Measurements from ENCODE around the gene RAD23A. TPM values are rescaled to one million over a fixed set of nuclear protein-coding genes. Genes with fewer than 3 reads are reported as not detected.

The RAD23A gene
- total and polyA plus RNA-seq, 2 of the 4 experiments (the other 2 are of a cell fraction): 54.3 to 67.8 TPM

DNA sequence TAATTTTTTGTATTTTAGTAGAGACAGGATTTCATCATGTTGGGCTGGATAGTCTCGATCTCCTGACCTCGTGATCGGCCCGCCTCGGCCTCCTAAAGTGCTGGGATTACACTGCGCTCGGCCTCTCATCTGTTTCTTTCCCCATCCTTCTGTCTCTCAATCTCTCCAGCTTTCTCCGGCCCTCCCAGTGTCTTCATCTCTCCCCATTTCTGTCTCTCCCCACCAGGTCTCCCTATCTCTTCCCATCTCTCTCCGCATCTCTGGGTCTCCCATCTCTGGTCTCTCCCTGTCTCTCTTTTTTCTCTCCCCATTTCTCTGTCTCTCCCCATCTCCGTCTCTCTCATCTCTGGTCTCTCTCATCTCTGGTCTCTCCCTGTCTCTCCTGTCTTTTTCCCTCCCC lies 37.4 kb downstream of the RAD23A start:
- no peak; the same call in 1 of the 2 replicates for ATAC-seq (ENCODE audit: low read depth)
- Histone ChIP-seq H3K4me2 (ENCODE audit: low read depth, low read length) (peak overlapping the region; percentile 42), H3K9ac (ENCODE audit: low read depth, low read length) (peak overlapping the region; percentile 40), H3K27me3 (ENCODE audit: control insufficient read depth, insufficient read depth, low read length) (no peaks in the 10 kb centered on the region), H3K18ac (ENCODE audit: low read depth, low read length) (no peak overlapping the region), H3K27ac (ENCODE audit: insufficient read depth, low read length) (no peak overlapping the region), H3K79me1 (ENCODE audit: low read depth in 1 of 2, low read length in 2 of 2) (no peaks in the 10 kb centered on the region; a peak in 1 of 4 replicates), H2BK15ac (ENCODE audit: low read depth, low read length) (peak overlapping the region; percentile 56; the same call in 1 of the 3 replicates), H3K9me3 (ENCODE audit: control insufficient read depth, insufficient read depth, low read length) (no peaks in the 10 kb centered on the region), H3K9me1 (ENCODE audit: insufficient read depth, low read length) (0 out of 2 replicates have a peak, but pooled peaks cover 1% of the 10 kb centered on the region), H2AK9ac (replicated peaks; ENCODE audit: low read depth, low read length, poor library complexity) (peak overlapping the region; percentile 97), H3K14ac (replicated peaks; ENCODE audit: low read depth, low read length) (0 out of 2 replicates have a peak overlapping the region, but pooled peaks have one; percentile 72), H4K91ac (ENCODE audit: insufficient read depth, low read depth, low read length) (no peak overlapping the region; the same call in 1 of the 2 replicates), H4K20me1 (ENCODE audit: insufficient read depth, low read length) (no peaks in the 10 kb centered on the region), H4K8ac (ENCODE audit: low read depth in 2 of 2, low read length in 2 of 2) (peak overlapping the region; percentile 59 to 82; a peak in 1 of 4 replicates), H2AK5ac (ENCODE audit: low read depth, low read length) (peak overlapping the region; percentile 59; the same call in 1 of the 2 replicates), H2BK5ac (ENCODE audit: low read depth, low read length, poor library complexity, severe bottlenecking) (no peak overlapping the region), H3K4me3 (ENCODE audit: insufficient read depth, low read depth, low read length) (peak overlapping the region; percentile 42), H2BK20ac (ENCODE audit: low read depth, low read length) (no peak overlapping the region), H3K23ac (ENCODE audit: low read depth, low read length) (peak overlapping the region; percentile 16; the same call in 1 of the 2 replicates), H3K4me1 (ENCODE audit: control insufficient read depth, insufficient read depth, low read length) (peaks cover 3% of the 10 kb centered on the region; the same call in 1 of the 2 replicates), H4K5ac (ENCODE audit: low read depth, low read length) (peak overlapping the region; percentile 6; the same call in 1 of the 2 replicates), H3K4ac (ENCODE audit: low read depth, low read length) (peak overlapping the region; percentile 72), H2AFZ (replicated peaks; ENCODE audit: low read length, poor library complexity) (peak overlapping the region; percentile 89), H2BK120ac (ENCODE audit: low read depth, low read length) (peak overlapping the region; percentile 19; the same call in 1 of the 2 replicates), H3K56ac (ENCODE audit: extremely low read depth, insufficient read depth, low read length) (peak overlapping the region; percentile 37; the same call in 1 of the 2 replicates), H3K36me3 (ENCODE audit: control insufficient read depth, insufficient read depth, low read length) (no peaks in the 10 kb centered on the region)
- in situ Hi-C loops (cut with MboI; ENCODE audit: low sequenced_read_pairs) (loop anchor here (5.0 to 25.0 kb wide), 2 partner anchors 109 to 754 kb away; a partner anchor contains a TSS), intact Hi-C loops (cut with micrococcal nuclease) (loop anchor here (1.0 kb wide), 2 partner anchors 78 to 110 kb away; no protein-coding TSS in a partner anchor), dilution Hi-C loops (cut with HindIII; ENCODE audit: low sequenced_read_pairs, unreplicated experiment) (no loop called here)
- POLR2A ChIA-PET (ENCODE audit: unreplicated experiment): interaction anchor here (0.7 kb wide), 1 partner anchor 181 kb away, joined by 3 read pairs; no protein-coding TSS in a partner anchor
- BruUV-seq (replicated peaks): no TSS peak
- CTCF ChIA-PET: interaction anchor here (0.9 to 4.3 kb wide), 2 partner anchors 78 to 111 kb away, joined by 3 to 25 read pairs; no protein-coding TSS in a partner anchor
- WGBS, 2 experiments (ENCODE audit: extremely low coverage in 2 of 2, insufficient read length in 1 of 2): 69% methylated on average over 8 of the region's 10 CpGs; no CpG with 5 or more reads in 1 of the 2 experiments
- DNase-seq: no peak
- no peak for TF ChIP-seq FOS (IDR thresholded peaks at IDR 0.05; ENCODE audit: low read depth, low read length)
- TF ChIP-seq, protein P1, sequence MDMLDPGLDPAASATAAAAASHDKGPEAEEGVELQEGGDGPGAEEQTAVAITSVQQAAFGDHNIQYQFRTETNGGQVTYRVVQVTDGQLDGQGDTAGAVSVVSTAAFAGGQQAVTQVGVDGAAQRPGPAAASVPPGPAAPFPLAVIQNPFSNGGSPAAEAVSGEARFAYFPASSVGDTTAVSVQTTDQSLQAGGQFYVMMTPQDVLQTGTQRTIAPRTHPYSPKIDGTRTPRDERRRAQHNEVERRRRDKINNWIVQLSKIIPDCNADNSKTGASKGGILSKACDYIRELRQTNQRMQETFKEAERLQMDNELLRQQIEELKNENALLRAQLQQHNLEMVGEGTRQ (IDR thresholded peaks at IDR 0.05; ENCODE audit: low read depth, low read length): no peak
- no peak for TF ChIP-seq POLR2A (IDR thresholded peaks at IDR 0.05; ENCODE audit: low read depth, low read length)
- no peak for TF ChIP-seq RFX5 (IDR thresholded peaks at IDR 0.05; ENCODE audit: low read depth, low read length)
- no peak for TF ChIP-seq CHD1 (IDR thresholded peaks at IDR 0.05; ENCODE audit: low read depth, low read length)
- TF ChIP-seq RCOR1 (IDR thresholded peaks at IDR 0.05; ENCODE audit: insufficient replicate concordance, low read length): no peak
- TF ChIP-seq MAFK (IDR thresholded peaks at IDR 0.05; ENCODE audit: low read depth, low read length): no peak
- no peak for TF ChIP-seq CEBPB (IDR thresholded peaks at IDR 0.05; ENCODE audit: low read depth, low read length)
- no peak for TF ChIP-seq NFE2L2 (IDR thresholded peaks at IDR 0.05; ENCODE audit: low read depth, low read length)
- TF ChIP-seq, protein P2, sequence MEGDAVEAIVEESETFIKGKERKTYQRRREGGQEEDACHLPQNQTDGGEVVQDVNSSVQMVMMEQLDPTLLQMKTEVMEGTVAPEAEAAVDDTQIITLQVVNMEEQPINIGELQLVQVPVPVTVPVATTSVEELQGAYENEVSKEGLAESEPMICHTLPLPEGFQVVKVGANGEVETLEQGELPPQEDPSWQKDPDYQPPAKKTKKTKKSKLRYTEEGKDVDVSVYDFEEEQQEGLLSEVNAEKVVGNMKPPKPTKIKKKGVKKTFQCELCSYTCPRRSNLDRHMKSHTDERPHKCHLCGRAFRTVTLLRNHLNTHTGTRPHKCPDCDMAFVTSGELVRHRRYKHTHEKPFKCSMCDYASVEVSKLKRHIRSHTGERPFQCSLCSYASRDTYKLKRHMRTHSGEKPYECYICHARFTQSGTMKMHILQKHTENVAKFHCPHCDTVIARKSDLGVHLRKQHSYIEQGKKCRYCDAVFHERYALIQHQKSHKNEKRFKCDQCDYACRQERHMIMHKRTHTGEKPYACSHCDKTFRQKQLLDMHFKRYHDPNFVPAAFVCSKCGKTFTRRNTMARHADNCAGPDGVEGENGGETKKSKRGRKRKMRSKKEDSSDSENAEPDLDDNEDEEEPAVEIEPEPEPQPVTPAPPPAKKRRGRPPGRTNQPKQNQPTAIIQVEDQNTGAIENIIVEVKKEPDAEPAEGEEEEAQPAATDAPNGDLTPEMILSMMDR (conservative IDR thresholded peaks at IDR 0.05; ENCODE audit: low read depth, low read length): no peak
- TF ChIP-seq, protein P3, sequence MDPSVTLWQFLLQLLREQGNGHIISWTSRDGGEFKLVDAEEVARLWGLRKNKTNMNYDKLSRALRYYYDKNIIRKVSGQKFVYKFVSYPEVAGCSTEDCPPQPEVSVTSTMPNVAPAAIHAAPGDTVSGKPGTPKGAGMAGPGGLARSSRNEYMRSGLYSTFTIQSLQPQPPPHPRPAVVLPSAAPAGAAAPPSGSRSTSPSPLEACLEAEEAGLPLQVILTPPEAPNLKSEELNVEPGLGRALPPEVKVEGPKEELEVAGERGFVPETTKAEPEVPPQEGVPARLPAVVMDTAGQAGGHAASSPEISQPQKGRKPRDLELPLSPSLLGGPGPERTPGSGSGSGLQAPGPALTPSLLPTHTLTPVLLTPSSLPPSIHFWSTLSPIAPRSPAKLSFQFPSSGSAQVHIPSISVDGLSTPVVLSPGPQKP (IDR thresholded peaks at IDR 0.05; ENCODE audit: borderline replicate concordance, low read depth, low read length): no peak
- TF ChIP-seq MAZ (IDR thresholded peaks at IDR 0.05; ENCODE audit: borderline replicate concordance, low read depth, low read length): no peak
- no peak for TF ChIP-seq MXI1 (IDR thresholded peaks at IDR 0.05; ENCODE audit: borderline replicate concordance, low read depth, low read length)
- no peak for TF ChIP-seq RAD21 (IDR thresholded peaks at IDR 0.05; ENCODE audit: low read length)
- TF ChIP-seq BHLHE40 (IDR thresholded peaks at IDR 0.05; ENCODE audit: low read depth, low read length): no peak

All from IMR-90 (cell line).